ENCODE data around the gene VEGFA.

The VEGFA gene

GRCh38 chr6:43785220-43785752 is 15.3 kb downstream of the VEGFA start:
- ATAC-seq (no peak), DNase-seq (no peak)

GRCh38 chr6:43785904-43786303 is 15.9 kb downstream of the VEGFA start:
- ATAC-seq (no peak), DNase-seq (no peak)

- no peak for ATAC-seq
- DNase-seq = no peak
Measured at GRCh38 chr6:43786664-43787329, 16.8 kb downstream of the VEGFA start.

GRCh38 chr6:43788301-43788700 is 18.3 kb downstream of the VEGFA start:
- ATAC-seq (no peak), DNase-seq (no peak)

- ATAC-seq (no peak), DNase-seq (no peak)
Measured at GRCh38 chr6:43789447-43789846, 19.4 kb downstream of the VEGFA start.

GRCh38 chr6:43790031-43790430 is 20.0 kb downstream of the VEGFA start:
- ATAC-seq (no peak), DNase-seq (no peak)

GRCh38 chr6:43791745-43792422 is 21.9 kb downstream of the VEGFA start:
- ATAC-seq = no peak
- no peak for DNase-seq

GRCh38 chr6:43793154-43793874 is 23.3 kb downstream of the VEGFA start:
- DNase-seq (no peak), ATAC-seq (no peak)

- ATAC-seq = no peak
- DNase-seq = no peak
Measured at GRCh38 chr6:43793875-43794242, 23.8 kb downstream of the VEGFA start.

GRCh38 chr6:43795421-43795820 is 25.4 kb downstream of the VEGFA start:
- no peak for ATAC-seq
- no peak for DNase-seq

- DNase-seq = no peak
- no peak for ATAC-seq
Measured at GRCh38 chr6:43796168-43796567, 26.2 kb downstream of the VEGFA start.

- no peak for DNase-seq
- no peak for ATAC-seq
Measured at GRCh38 chr6:43796903-43797890, 27.2 kb downstream of the VEGFA start.

GRCh38 chr6:43797919-43798318 is 27.9 kb downstream of the VEGFA start:
- no peak for DNase-seq
- no peak for ATAC-seq

- no peak for DNase-seq
- ATAC-seq = peak; percentile 52
Measured at GRCh38 chr6:43798688-43799444, 28.9 kb downstream of the VEGFA start.

- no peak for ATAC-seq
- no peak for DNase-seq
Measured at GRCh38 chr6:43799551-43800297, 29.7 kb downstream of the VEGFA start.

GRCh38 chr6:43800298-43800623 is 30.2 kb downstream of the VEGFA start:
- DNase-seq = no peak
- ATAC-seq = no peak

GRCh38 chr6:43800746-43801494 is 30.9 kb downstream of the VEGFA start:
- no peak for DNase-seq
- no peak for ATAC-seq

- ATAC-seq (no peak), DNase-seq (no peak)
Measured at GRCh38 chr6:43801495-43802181, 31.6 kb downstream of the VEGFA start.

Data from stimulated activated naive CD8-positive, alpha-beta T cell treated with anti-CD3 and anti-CD28 coated beads, Interleukin-15, Interleukin-2, amounts not matched to agents 100 U/mL and 50 U/mL, for 24 hours (primary cell).